Choroid plexus epithelial cell (primary cell): ENCODE measurements around the gene TAT.
A peak's percentile ranks its signal among the peaks of the same experiment; 100 is the strongest.

Experiments used
- DNase-seq: peaks from one replicate; pipeline ENCODE4 v3.0.0-alpha.2; 2010; ENCODE audit warnings: low read depth
- H3K4me3 ChIP-seq: 2 replicates; pipeline ENCODE4 v1.5.1; 2011; ENCODE audit warnings: low read depth, mild to moderate bottlenecking, control low read depth, low read length, moderate library complexity
- TF ChIP-seq, protein P1 (sequence below): conservative IDR thresholded peaks from 2 replicates; pipeline ENCODE4 v1.5.1; 2011; ENCODE audit warnings: low read depth, mild to moderate bottlenecking, control low read depth, inconsistent platforms, low read length, moderate library complexity

TAT gene

GRCh38 chr16:71574702-71575101 is 2.2 kb downstream of the TAT start:
- TF ChIP-seq, protein P1, sequence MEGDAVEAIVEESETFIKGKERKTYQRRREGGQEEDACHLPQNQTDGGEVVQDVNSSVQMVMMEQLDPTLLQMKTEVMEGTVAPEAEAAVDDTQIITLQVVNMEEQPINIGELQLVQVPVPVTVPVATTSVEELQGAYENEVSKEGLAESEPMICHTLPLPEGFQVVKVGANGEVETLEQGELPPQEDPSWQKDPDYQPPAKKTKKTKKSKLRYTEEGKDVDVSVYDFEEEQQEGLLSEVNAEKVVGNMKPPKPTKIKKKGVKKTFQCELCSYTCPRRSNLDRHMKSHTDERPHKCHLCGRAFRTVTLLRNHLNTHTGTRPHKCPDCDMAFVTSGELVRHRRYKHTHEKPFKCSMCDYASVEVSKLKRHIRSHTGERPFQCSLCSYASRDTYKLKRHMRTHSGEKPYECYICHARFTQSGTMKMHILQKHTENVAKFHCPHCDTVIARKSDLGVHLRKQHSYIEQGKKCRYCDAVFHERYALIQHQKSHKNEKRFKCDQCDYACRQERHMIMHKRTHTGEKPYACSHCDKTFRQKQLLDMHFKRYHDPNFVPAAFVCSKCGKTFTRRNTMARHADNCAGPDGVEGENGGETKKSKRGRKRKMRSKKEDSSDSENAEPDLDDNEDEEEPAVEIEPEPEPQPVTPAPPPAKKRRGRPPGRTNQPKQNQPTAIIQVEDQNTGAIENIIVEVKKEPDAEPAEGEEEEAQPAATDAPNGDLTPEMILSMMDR, result no peak
- no peak overlapping the region for H3K4me3 ChIP-seq
- DNase-seq, result no peak

GRCh38 chr16:71573387-71574094 is 3.4 kb downstream of the TAT start:
- no peak for DNase-seq
- TF ChIP-seq, protein P1, result no peak
- H3K4me3 ChIP-seq, result no peak overlapping the region

DNA sequence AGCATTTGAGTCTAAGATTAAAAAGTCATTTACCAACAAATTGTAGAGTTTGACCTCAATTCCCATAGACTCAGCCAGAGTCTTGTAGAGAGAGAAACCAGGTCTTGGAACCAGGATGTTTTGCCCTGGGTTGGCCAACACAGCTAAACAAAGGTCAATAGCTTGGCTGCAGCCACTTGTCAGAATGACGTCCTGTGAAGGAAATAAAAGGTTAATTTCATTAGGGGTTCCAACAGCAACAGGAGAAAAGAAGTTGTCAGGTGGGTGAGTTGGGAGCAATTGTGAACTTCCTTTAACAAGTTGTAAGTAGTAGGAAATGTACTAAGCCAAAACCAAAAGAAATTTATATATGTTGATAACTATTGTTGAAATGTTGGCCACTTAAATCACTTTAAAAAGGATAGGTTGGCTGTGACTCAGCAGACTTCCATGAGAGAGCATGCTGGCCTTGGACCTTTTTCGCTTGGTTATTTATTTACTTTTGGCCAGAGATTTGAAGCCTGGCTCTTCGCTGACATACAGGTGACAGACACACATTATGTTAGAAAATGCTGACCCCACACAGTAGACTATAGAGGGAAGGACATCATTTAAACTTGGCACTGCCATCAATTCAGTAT is 4.3 kb downstream of the TAT start:
- H3K4me3 ChIP-seq, result no peak overlapping the region

DNA sequence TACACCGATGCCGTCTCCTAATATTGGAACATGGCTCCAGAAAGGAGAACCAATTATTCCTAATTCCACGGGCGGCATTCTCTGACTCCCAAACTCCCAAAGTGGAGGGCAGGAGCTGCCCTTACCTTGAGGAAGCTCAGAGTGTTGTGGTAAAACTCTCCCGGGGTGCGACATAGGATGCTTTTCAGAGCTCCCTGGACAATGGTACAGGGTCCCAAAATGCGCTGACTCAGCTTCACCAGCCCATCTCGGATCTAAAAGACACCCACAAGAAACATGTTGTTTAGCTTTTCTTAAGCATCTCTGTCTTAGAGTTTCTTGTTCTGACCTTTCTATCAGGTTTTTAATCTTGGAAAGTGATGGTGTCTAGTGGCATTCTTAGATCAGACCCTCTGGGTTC is 6.7 kb downstream of the TAT start:
- no peak overlapping the region for H3K4me3 ChIP-seq
- TF ChIP-seq, protein P1, result no peak
- DNase-seq, result no peak

More for the DNA sequence above, 4.3 kb downstream of the TAT start:
- TF ChIP-seq, protein P1, result no peak
- DNase-seq, result peak; percentile 17

DNA sequence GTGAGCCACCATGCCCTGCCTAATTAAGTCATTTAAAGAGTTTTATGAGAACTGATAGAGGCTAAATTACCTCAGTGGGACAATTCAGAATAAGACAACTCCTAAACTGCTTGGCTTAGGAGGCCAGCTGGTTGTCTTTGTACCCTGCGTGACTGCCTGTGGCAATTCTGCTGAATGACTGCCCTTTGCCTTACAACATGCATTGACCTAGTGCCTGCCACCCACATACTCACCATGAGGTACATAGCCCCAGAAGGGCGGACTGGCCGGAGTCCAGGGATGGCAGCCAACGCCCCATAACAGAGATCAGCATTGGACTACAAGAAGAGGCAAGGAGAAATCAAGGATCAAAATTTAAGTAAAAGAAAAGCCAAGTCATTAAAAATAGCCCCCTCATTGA is 7.3 kb downstream of the TAT start:
- DNase-seq, result no peak
- TF ChIP-seq, protein P1, result no peak

GRCh38 chr16:71568551-71568950 is 8.3 kb downstream of the TAT start:
- TF ChIP-seq, protein P1, result no peak
- peak; percentile 68 for DNase-seq
- H3K4me3 ChIP-seq, result no peak overlapping the region

More for the DNA sequence above, 7.3 kb downstream of the TAT start:
- H3K4me3 ChIP-seq, result no peak overlapping the region

DNA sequence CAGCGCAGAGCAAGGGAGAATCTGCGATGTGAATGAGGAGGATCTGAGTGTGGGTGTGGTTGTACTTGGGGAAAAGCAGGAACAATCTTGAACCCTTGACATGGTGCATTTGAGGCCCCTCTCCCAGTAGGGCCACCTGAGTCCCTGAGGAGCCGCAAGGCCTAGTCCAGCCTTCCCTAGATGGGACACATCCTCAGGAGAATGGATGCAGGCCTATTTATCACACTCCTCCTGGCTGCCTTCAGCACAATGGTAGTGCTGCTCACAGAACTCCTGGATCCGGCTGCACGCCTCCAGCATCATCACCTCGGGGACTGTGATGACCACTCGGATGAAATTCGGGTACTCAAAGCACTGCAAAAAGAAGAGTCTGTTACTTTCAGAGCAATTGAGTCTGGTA is 9.0 kb downstream of the TAT start:
- H3K4me3 ChIP-seq, result no peak overlapping the region
- TF ChIP-seq, protein P1, result no peak
- DNase-seq, result no peak
